ENCODE measurements around the gene RLF.

- TF ChIP-seq POLR2A (IDR thresholded peaks at IDR 0.05) (no peak), CTCF (IDR thresholded peaks at IDR 0.05) (no peak)
These were observed 78.4 kb downstream of the RLF start for GRCh38 chr1:40239626-40240025.

Data from esophagus squamous epithelium (tissue), 4 donors.